GM23248 (cell line): ENCODE data around the gene TMEM94. TPM values are rescaled to one million over a fixed set of nuclear protein-coding genes. Genes with fewer than 3 reads are reported as not detected.

Experiments used
- DNase-seq: peaks from one replicate; pipeline ENCODE4 v3.0.0-alpha.2; 2015
- H2AFZ ChIP-seq: fragments of 200-600 bp; sonication (generic); 2 replicates; pipeline ENCODE4 v1.6.1; 2016; ENCODE audit warnings: antibody characterized with exemption
- H3F3A ChIP-seq: fragments of 200-600 bp; sonication (generic); 2 replicates; pipeline ENCODE4 v1.6.1; 2016; ENCODE audit warnings: mild to moderate bottlenecking, antibody characterized with exemption, mixed run types; ENCODE audit not compliant: insufficient read depth
- H3K27ac ChIP-seq: fragments of 200-600 bp; sonication (generic); 2 replicates; pipeline ENCODE4 v1.5.1; 2016; ENCODE audit warnings: mild to moderate bottlenecking
- H3K27me3 ChIP-seq: fragments of 200-600 bp; sonication (generic); replicated peaks from 2 replicates; pipeline ENCODE4 v1.6.1; 2016; ENCODE audit warnings: mild to moderate bottlenecking; ENCODE audit not compliant: insufficient read depth
- H3K36me3 ChIP-seq: fragments of 200-600 bp; sonication (generic); 2 replicates; pipeline ENCODE4 v1.6.1; 2016; ENCODE audit warnings: low read depth, mild to moderate bottlenecking
- H3K4me1 ChIP-seq: fragments of 200-600 bp; sonication (generic); 2 replicates; pipeline ENCODE4 v1.6.1; 2016; ENCODE audit warnings: mild to moderate bottlenecking; ENCODE audit not compliant: insufficient read depth
- H3K4me2 ChIP-seq: fragments of 200-600 bp; sonication (generic); one replicate; pipeline ENCODE4 v1.6.1; 2016; ENCODE audit warnings: mild to moderate bottlenecking; ENCODE audit not compliant: unreplicated experiment
- H3K4me3 ChIP-seq: fragments of 200-600 bp; sonication (generic); 2 replicates; pipeline ENCODE4 v1.5.1; 2016; ENCODE audit warnings: mild to moderate bottlenecking
- H3K79me2 ChIP-seq: fragments of 200-600 bp; sonication (generic); 2 replicates; pipeline ENCODE4 v1.6.1; 2016; ENCODE audit warnings: mild to moderate bottlenecking; ENCODE audit not compliant: insufficient read depth
- H3K9ac ChIP-seq: fragments of 200-600 bp; sonication (generic); 2 replicates; pipeline ENCODE4 v1.6.1; 2016; ENCODE audit warnings: mild to moderate bottlenecking
- H3K9me2 ChIP-seq: fragments of 200-600 bp; sonication (generic); 2 replicates; pipeline ENCODE4 v1.6.1; 2016; ENCODE audit warnings: mixed run types, mild to moderate bottlenecking, moderate library complexity; ENCODE audit not compliant: insufficient read depth
- H3K9me3 ChIP-seq: fragments of 200-600 bp; sonication (generic); one replicate; pipeline ENCODE4 v1.6.1; 2017; ENCODE audit warnings: low read depth
- H4K20me1 ChIP-seq: fragments of 200-600 bp; sonication (generic); 2 replicates; pipeline ENCODE4 v1.6.0; 2016; ENCODE audit not compliant: insufficient read depth
- EZH2 ChIP-seq: fragments of 200-600 bp; sonication (generic); IDR thresholded peaks from 2 replicates; pipeline ENCODE4 v1.6.1; 2018; ENCODE audit warnings: antibody characterized with exemption, mild to moderate bottlenecking; ENCODE audit not compliant: insufficient read depth, poor library complexity, severe bottlenecking
- EZH2phosphoT487 ChIP-seq: fragments of 200-600 bp; sonication (generic); IDR thresholded peaks from 2 replicates; pipeline ENCODE4 v1.6.1; 2018; ENCODE audit warnings: antibody characterized with exemption, moderate library complexity, mild to moderate bottlenecking, low read depth; ENCODE audit not compliant: insufficient read depth
- WGBS, 2 experiments: methylation state at CpG; one replicate each; pipeline ENCODE4 v1.1.6; 2015 to 2017; ENCODE audit warnings: low lambda C conversion rate in 2 of 2, low coverage in 1 of 2; ENCODE audit errors: missing lambda C conversion rate in 2 of 2; 5-methylcytosine and 5-hydroxymethylcytosine counted together
- in situ Hi-C: fragments of 300-500 bp; cut with MboI; formaldehyde crosslinking; loops from 2 replicates; pipeline ENCODE4 v1.15.0; 2020
- polyA plus RNA-seq: library from polyadenylated mRNA; unstranded; fragments of >200 nt; fragmentation: Nextera tagmentation; extraction: Ambion mirVana; gene quantifications from 2 replicates; pipeline ENCODE4 v1.2.1, GENCODE V29; 2016
- total RNA-seq: library from RNA; depleted of rRNA; stranded (reverse); fragments of >200 nt; shearing (Covaris generic); gene quantifications from 2 replicates; pipeline ENCODE4 v1.2.3, GENCODE V29; 2014

The TMEM94 gene
- total and polyA plus RNA-seq, 2 experiments from 2014 or later = 14.3 to 24.5 TPM

DNA sequence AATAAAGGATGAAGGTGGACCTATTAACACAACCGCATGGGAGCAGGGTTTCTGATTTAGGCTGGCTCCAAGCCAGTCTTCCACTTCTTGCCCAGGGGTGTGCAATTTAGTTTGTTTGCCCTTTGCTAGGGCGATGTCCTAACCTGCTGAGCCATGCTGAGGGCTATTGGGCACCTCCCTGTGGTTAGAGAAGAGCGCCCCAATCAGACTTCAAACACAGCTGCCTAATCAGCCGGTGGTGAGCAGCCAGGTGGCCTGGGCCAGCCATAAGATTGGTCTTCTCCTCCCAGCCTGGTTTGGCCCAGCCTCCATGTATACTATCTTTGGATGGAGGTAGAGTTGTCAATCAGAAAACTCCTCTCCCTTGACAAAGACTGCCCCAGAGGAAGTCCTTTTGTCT, 15.7 kb downstream of the TMEM94 start:
- no peak for TF ChIP-seq EZH2phosphoT487
- TF ChIP-seq EZH2 = no peak
- Histone ChIP-seq H3K36me3 (no peaks in the 10 kb centered on the region), H3K9me2 (no peaks in the 10 kb centered on the region), H3K27ac (no peak overlapping the region), H3K4me1 (no peaks in the 10 kb centered on the region), H2AFZ (no peak overlapping the region), H3K9me3 (no peaks in the 10 kb centered on the region), H4K20me1 (no peaks in the 10 kb centered on the region), H3K27me3 (no peaks in the 10 kb centered on the region), H3K9ac (no peak overlapping the region), H3K79me2 (no peaks in the 10 kb centered on the region), H3K4me2 (no peak overlapping the region), H3K4me3 (no peak overlapping the region), H3F3A (no peaks in the 10 kb centered on the region)
- DNase-seq = no peak
- in situ Hi-C loops = no loop called here
- 68 to 73% methylated on average over 4 of the region's 4 CpGs for WGBS, 2 experiments

DNA sequence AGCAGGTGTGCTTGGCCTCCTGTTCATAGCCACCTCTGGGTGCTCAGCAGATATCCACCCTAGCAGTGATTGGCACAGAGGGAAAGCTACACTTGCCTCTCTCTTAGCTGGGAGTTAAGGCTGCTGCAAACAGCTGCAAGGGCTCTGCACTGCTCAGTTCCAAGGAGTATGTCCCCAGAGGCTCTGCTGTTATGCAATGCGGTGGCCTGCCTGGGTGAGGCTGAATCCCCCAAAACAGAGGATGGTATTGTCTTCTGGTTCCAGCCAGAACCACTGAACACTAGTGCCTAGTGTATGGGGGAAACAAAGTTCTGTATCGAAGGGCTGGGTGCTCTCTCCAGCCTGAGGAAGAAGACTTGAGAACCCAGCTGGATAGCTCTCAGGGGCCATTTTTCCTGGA, 16.8 kb downstream of the TMEM94 start:
- H4K20me1 ChIP-seq = no peaks in the 10 kb centered on the region

DNA sequence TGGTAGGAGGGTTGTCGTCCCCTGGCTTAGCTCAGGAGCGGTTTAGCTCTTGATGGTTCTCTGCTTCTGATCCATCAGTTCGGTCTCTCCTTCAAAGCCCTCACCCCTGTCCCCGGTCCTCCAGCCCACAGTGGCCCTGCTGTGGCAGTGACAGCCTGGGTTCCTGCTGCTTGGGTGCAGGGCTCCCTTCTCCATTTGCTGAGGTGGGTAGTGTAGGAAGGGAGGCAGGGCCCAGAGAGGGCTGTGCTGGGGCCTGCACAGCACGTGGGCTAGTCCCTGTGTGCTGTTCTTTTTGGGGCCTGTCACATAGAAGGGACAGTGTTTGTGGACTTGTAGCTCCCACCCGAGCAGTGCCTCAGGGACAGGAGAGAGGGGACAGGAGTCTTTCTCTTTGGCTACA, 18.3 kb downstream of the TMEM94 start:
- in situ Hi-C loops = no loop called here
- H4K20me1 ChIP-seq = no peaks in the 10 kb centered on the region
- WGBS, 2 experiments = 72 to 76% methylated on average over 6 of the region's 6 CpGs

More for the DNA sequence above, 16.8 kb downstream of the TMEM94 start:
- no peaks in the 10 kb centered on the region for H3F3A ChIP-seq
- TF ChIP-seq EZH2phosphoT487 (no peak), EZH2 (no peak)
- in situ Hi-C loops = no loop called here
- no peak overlapping the region for H3K27ac ChIP-seq
- H3K79me2 ChIP-seq = no peaks in the 10 kb centered on the region
- DNase-seq = no peak
- H3K4me1 ChIP-seq = no peaks in the 10 kb centered on the region
- no peak overlapping the region for H3K4me3 ChIP-seq
- no peak overlapping the region for H2AFZ ChIP-seq
- H3K4me2 ChIP-seq = no peak overlapping the region
- no peaks in the 10 kb centered on the region for H3K9me3 ChIP-seq
- H3K9me2 ChIP-seq = no peaks in the 10 kb centered on the region
- no peaks in the 10 kb centered on the region for H3K27me3 ChIP-seq
- WGBS, 2 experiments = 82 to 83% methylated on average over 2 of the region's 2 CpGs
- no peak overlapping the region for H3K9ac ChIP-seq
- no peaks in the 10 kb centered on the region for H3K36me3 ChIP-seq

DNA sequence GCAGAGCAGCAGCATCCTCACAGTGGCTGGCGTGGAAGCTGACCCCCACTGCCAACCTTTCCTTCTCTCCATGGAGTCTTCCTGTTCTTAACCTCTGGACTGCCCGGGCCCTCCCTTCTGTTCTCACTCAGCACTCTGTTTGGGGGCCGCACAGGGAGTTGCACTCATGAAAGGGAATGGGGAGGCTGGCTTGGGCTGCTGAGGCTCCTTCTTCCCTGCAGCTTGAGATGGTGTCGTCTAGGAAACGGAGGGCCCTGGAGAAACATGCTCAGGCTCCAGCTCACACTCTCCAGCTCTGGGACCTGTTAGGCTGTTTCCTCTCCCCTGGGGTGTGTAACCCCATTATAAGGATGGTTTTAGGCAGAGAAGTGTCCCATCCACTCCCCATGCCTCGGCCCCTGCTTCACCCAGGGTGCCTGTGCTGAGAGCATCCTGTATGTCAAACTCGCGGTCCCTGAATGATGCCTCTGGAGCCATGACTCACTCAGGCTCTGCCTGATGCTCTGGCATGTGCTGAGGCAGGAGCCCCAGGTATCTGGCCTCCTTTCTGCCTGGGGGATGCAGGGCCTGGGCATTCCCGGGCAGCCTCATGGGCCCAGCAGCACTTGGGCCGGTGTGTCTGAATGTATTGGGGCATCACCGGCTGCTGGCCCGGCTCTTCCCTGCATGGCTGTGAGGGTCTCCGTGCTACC, 18.9 kb downstream of the TMEM94 start:
- H3K79me2 ChIP-seq = no peaks in the 10 kb centered on the region
- WGBS, 2 experiments = 80 to 84% methylated on average over 13 of the region's 13 CpGs
- no peak overlapping the region for H3K4me2 ChIP-seq
- no peaks in the 10 kb centered on the region for H3K27me3 ChIP-seq
- H3K36me3 ChIP-seq = no peaks in the 10 kb centered on the region
- H3K27ac ChIP-seq = no peak overlapping the region
- no peak overlapping the region for H3K4me3 ChIP-seq
- H2AFZ ChIP-seq = no peak overlapping the region
- no peaks in the 10 kb centered on the region for H3K9me3 ChIP-seq
- H4K20me1 ChIP-seq = no peaks in the 10 kb centered on the region
- no peaks in the 10 kb centered on the region for H3F3A ChIP-seq
- in situ Hi-C loops = no loop called here
- H3K9me2 ChIP-seq = no peaks in the 10 kb centered on the region
- H3K4me1 ChIP-seq = no peaks in the 10 kb centered on the region
- TF ChIP-seq EZH2 (no peak), EZH2phosphoT487 (no peak)
- H3K9ac ChIP-seq = no peak overlapping the region
- no peak for DNase-seq

More for the DNA sequence above, 18.3 kb downstream of the TMEM94 start:
- Histone ChIP-seq H3K9me2 (no peaks in the 10 kb centered on the region), H3F3A (no peaks in the 10 kb centered on the region), H3K27ac (no peak overlapping the region), H3K27me3 (no peaks in the 10 kb centered on the region), H3K9ac (no peak overlapping the region), H3K4me3 (no peak overlapping the region), H3K4me2 (no peak overlapping the region), H3K4me1 (no peaks in the 10 kb centered on the region), H3K79me2 (no peaks in the 10 kb centered on the region), H3K9me3 (no peaks in the 10 kb centered on the region), H2AFZ (no peak overlapping the region), H3K36me3 (no peaks in the 10 kb centered on the region)
- no peak for DNase-seq
- no peak for TF ChIP-seq EZH2phosphoT487
- no peak for TF ChIP-seq EZH2

DNA sequence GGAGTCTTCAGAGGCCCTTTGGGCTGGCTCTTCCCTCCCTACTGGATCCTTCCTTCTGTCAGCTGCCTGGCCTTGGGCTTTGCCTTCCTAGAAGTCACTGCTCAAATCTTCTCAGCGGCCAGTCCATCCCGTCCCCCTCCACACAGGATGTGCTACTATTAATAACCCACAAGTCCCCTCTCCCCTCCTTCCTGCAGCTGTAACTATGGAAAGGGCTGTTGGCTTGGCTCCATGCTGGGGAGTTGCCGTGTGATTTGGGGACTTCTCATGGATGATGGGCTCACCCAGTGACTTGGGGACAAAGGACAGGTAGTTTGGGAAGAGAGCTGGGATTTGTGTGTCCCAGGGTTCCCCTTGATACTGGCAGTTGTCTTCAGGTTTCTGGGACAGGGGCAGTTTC, 19.4 kb downstream of the TMEM94 start:
- Histone ChIP-seq H3K4me1 (no peaks in the 10 kb centered on the region), H4K20me1 (no peaks in the 10 kb centered on the region), H3K27me3 (no peaks in the 10 kb centered on the region), H3K4me3 (no peak overlapping the region), H3K79me2 (no peaks in the 10 kb centered on the region), H3K9me3 (no peaks in the 10 kb centered on the region), H2AFZ (no peak overlapping the region), H3K27ac (no peak overlapping the region), H3K4me2 (no peak overlapping the region), H3K9ac (no peak overlapping the region), H3K9me2 (no peaks in the 10 kb centered on the region), H3F3A (no peaks in the 10 kb centered on the region), H3K36me3 (no peaks in the 10 kb centered on the region)
- in situ Hi-C loops = no loop called here
- TF ChIP-seq EZH2phosphoT487 (no peak), EZH2 (no peak)
- DNase-seq = no peak
- 57 to 60% methylated on average over 3 of the region's 3 CpGs for WGBS, 2 experiments
